Osteocyte (in vitro differentiated cells): ENCODE measurements around the gene DDIT3. TPM values are rescaled to one million over a fixed set of nuclear protein-coding genes. Genes with fewer than 3 reads are reported as not detected.

ENCODE experiments used
- DNase-seq: peaks from one replicate; pipeline ENCODE4 v3.0.0; 2021; ENCODE audit warnings: mixed read lengths; ENCODE audit not compliant: unreplicated experiment; ENCODE audit errors: extremely low spot score
- H3K27ac Mint-ChIP-seq: one replicate; pipeline ENCODE4 v1.8.0; 2021; ENCODE audit warnings: mild to moderate bottlenecking, mixed read lengths; ENCODE audit not compliant: unreplicated experiment
- H3K27me3 Mint-ChIP-seq: one replicate; pipeline ENCODE4 v1.8.0; 2021; ENCODE audit warnings: mixed read lengths; ENCODE audit not compliant: unreplicated experiment
- H3K36me3 Mint-ChIP-seq: one replicate; pipeline ENCODE4 v1.8.0; 2021; ENCODE audit warnings: mixed read lengths; ENCODE audit not compliant: unreplicated experiment
- H3K4me1 Mint-ChIP-seq: one replicate; pipeline ENCODE4 v1.8.0; 2021; ENCODE audit warnings: mixed read lengths; ENCODE audit not compliant: unreplicated experiment
- H3K4me3 Mint-ChIP-seq: one replicate; pipeline ENCODE4 v1.8.0; 2021; ENCODE audit warnings: mild to moderate bottlenecking, moderate library complexity, mixed read lengths; ENCODE audit not compliant: unreplicated experiment
- H3K9me3 Mint-ChIP-seq: one replicate; pipeline ENCODE4 v1.8.0; 2021; ENCODE audit warnings: mixed read lengths; ENCODE audit not compliant: unreplicated experiment
- total RNA-seq: library from RNA; stranded (reverse); gene quantifications from 2 replicates; pipeline ENCODE4 v1.2.1, GENCODE V29; 2021
- TF ChIP-seq, protein P1 (sequence below): fragments of 200-600 bp; sonication (generic); IDR thresholded peaks from 2 replicates; pipeline ENCODE4 v1.5.0; 2021; ENCODE audit warnings: antibody characterized with exemption, mild to moderate bottlenecking, moderate library complexity

Gene DDIT3
- total RNA-seq, 1 donor from 2014 or later = 95.7 TPM

- no peak for DNase-seq
- no peaks in the 10 kb centered on the region for H3K9me3 Mint-ChIP-seq
- H3K4me3 Mint-ChIP-seq = no peak overlapping the region
- TF ChIP-seq, protein P1, sequence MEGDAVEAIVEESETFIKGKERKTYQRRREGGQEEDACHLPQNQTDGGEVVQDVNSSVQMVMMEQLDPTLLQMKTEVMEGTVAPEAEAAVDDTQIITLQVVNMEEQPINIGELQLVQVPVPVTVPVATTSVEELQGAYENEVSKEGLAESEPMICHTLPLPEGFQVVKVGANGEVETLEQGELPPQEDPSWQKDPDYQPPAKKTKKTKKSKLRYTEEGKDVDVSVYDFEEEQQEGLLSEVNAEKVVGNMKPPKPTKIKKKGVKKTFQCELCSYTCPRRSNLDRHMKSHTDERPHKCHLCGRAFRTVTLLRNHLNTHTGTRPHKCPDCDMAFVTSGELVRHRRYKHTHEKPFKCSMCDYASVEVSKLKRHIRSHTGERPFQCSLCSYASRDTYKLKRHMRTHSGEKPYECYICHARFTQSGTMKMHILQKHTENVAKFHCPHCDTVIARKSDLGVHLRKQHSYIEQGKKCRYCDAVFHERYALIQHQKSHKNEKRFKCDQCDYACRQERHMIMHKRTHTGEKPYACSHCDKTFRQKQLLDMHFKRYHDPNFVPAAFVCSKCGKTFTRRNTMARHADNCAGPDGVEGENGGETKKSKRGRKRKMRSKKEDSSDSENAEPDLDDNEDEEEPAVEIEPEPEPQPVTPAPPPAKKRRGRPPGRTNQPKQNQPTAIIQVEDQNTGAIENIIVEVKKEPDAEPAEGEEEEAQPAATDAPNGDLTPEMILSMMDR = no peak
- no peaks in the 10 kb centered on the region for H3K36me3 Mint-ChIP-seq
- H3K4me1 Mint-ChIP-seq = peaks cover 8% of the 10 kb centered on the region
- no peak overlapping the region for H3K27ac Mint-ChIP-seq
- H3K27me3 Mint-ChIP-seq = peaks cover 41% of the 10 kb centered on the region
Measured at GRCh38 chr12:57473392-57473791, 46.9 kb downstream of the DDIT3 start.

DNA sequence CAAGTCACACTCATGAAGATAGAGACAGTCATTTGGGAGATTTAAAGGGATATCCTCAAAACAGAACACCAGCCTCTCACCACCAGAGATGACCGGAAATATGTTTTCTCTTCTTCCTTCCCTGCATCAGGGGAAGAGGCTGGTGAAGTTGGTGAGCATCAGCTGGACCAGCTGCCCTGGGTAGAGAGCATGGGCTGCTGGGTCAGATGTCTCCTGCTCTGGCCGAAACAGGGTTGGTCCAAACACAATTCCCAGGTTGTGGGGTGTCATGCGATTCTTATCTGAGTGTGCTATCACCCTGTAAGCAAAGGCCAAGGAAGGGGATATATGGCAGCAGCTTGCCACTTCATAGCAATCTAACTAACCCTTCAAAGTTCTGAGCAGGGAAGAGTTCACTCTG, 47.9 kb downstream of the DDIT3 start:
- Mint-ChIP-seq H3K9me3 (no peaks in the 10 kb centered on the region), H3K4me1 (peaks cover 8% of the 10 kb centered on the region), H3K27ac (no peak overlapping the region), H3K27me3 (peaks cover 41% of the 10 kb centered on the region), H3K4me3 (no peak overlapping the region), H3K36me3 (no peaks in the 10 kb centered on the region)
- TF ChIP-seq, protein P1 = no peak
- no peak for DNase-seq

GRCh38 chr12:57471661-57472060, 48.7 kb downstream of the DDIT3 start:
- Mint-ChIP-seq H3K4me3 (no peak overlapping the region), H3K27ac (no peak overlapping the region), H3K36me3 (no peaks in the 10 kb centered on the region), H3K4me1 (peaks cover 8% of the 10 kb centered on the region), H3K27me3 (peaks cover 41% of the 10 kb centered on the region), H3K9me3 (no peaks in the 10 kb centered on the region)
- DNase-seq = no peak
- TF ChIP-seq, protein P1 = no peak

DNA sequence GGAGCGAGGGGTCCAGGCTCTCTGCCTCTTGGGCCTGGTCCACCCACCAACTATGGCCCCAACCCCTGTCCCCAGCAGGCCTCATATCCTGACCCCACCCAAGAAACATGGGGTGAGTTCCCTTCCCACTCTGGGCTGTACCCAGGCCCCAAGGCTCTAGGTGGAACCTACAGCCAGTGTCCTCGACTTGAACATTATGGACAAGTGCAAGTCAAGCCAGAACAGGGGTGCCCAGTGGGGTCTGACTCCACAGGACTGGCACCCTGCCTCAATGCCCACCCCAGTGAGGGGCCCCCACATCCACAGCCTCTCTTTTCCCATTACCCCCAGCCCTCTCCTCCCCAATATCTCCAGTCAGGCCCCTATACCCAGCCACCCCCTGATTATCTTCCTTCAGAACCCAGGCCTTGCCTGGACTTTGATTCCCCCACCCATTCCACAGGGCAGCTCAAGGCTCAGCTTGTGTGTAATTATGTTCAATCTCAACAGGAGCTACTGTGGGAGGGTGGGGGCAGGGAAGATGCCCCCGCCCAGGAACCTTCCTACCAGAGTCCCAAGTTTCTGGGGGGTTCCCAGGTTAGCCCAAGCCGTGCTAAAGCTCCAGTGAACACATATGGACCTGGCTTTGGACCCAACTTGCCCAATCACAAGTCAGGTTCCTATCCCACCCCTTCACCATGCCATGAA, 49.2 kb downstream of the DDIT3 start:
- Mint-ChIP-seq H3K9me3 (no peaks in the 10 kb centered on the region), H3K4me1 (peaks cover 5% of the 10 kb centered on the region), H3K27ac (no peak overlapping the region), H3K36me3 (no peaks in the 10 kb centered on the region), H3K4me3 (no peak overlapping the region), H3K27me3 (peaks cover 37% of the 10 kb centered on the region)
- DNase-seq = no peak
- TF ChIP-seq, protein P1 = no peak

DNA sequence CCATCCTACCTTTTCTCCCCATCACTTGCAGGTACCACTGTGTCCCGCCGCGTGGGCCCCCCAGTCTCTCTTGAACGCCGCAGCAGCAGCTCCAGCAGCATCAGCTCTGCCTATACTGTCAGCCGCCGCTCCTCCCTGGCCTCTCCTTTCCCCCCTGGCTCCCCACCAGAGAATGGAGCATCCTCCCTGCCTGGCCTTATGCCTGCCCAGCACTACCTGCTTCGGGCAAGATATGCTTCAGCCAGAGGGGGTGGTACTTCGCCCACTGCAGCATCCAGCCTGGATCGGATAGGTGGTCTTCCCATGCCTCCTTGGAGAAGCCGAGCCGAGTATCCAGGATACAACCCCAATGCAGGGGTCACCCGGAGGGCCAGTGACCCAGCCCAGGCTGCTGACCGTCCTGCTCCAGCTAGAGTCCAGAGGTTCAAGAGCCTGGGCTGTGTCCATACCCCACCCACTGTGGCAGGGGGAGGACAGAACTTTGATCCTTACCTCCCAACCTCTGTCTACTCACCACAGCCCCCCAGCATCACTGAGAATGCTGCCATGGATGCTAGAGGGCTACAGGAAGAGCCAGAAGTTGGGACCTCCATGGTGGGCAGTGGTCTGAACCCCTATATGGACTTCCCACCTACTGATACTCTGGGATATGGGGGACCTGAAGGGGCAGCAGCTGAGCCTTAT, 49.9 kb downstream of the DDIT3 start:
- no peaks in the 10 kb centered on the region for H3K36me3 Mint-ChIP-seq
- H3K9me3 Mint-ChIP-seq = no peaks in the 10 kb centered on the region
- DNase-seq = no peak
- H3K27ac Mint-ChIP-seq = no peak overlapping the region
- TF ChIP-seq, protein P1 = no peak
- no peak overlapping the region for H3K4me3 Mint-ChIP-seq
- peaks cover 33% of the 10 kb centered on the region for H3K27me3 Mint-ChIP-seq
- H3K4me1 Mint-ChIP-seq = peaks cover under 1% of the 10 kb centered on the region
